Activated gamma-delta T cell (primary cell): ENCODE data around the gene HPGDS.
"Not testable (repeated sequence)": the region's sequence is repeated elsewhere in the genome, so short reads cannot be mapped to it uniquely, and the experiment has no call there.

ENCODE experiments used
- DNase-seq: peaks from one replicate; lab custom pipeline; 2025; lab: John Stamatoyannopoulos, UW

The HPGDS gene

DNA sequence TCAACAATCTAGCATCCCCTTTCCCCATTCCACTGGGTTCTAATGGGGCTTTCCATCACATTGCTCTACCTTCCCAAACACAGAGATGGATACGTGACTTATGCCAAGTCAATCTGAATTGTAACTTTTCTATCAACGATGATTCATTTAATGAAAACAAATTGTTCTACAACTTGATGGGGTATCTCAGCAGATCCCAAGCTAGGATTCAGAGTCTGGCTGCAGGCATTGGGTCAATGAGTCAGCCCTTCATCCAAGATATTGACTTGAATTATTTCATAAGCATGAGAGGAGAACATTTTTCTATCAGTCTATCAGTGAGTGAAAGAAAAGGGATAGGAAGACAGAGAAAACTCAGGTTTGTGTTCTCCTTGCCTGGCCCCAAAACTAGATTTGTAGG lies 15.0 kb upstream of the HPGDS start:
- DNase-seq, result no peak

DNA sequence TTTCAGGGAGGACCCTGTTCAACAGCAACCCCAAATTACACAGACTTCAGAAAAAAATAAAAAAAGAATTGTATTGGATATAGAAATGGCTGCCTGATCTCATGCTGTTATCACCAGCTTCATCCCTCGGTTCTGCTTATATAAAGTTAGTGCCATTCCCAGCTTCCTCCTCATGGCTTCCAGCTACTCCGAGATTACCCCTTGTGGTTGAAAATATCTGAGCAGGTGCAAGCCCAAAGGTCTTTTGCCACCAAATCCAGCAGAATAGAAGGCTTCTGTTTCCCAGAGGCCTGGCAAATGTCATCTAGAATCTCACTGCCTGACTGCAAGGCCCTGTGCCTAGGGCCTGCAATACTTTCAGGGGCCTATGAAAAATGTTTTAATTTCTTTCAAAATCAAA lies 13.8 kb upstream of the HPGDS start:
- DNase-seq, result no peak

DNA sequence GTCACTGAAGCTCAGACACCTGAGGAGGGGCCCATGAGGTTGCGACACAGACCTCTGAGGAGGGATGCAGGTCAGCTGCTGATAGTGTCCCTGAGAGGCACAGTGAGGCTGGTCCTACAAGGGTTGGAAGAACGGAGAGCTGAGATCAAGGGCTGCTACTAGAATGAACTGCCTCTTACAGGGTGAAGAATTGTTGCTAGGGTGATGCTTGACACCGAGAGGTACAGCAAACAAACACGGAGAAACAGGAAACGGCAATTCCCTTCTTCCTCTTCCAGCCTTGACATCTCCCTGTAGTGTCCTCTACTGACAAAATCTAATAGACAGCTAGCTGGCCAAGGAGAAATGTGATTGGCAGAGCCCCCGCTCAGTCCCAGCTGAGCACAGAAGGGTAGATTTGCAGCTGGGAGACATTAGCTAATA lies 11.8 kb upstream of the HPGDS start:
- DNase-seq, result no peak

DNA sequence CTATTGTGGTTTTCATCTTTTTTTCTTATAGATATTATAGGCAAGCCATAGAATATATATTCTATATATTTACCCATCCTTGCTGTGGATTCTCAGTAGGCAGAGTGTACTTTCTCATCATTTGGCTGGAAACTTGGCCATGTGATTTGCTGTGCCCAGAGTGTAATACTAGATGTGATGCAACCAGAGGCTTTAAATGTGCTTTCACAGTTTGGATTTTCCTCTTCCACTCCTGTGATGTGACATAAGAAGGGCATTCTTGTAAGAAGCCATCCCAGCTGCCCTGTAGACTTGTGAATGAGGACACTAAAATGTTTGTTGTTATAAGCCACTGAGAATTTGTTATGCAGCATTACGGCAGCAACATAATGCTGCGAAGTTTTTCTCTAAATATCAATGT lies 10.4 kb upstream of the HPGDS start:
- no peak for DNase-seq

DNA sequence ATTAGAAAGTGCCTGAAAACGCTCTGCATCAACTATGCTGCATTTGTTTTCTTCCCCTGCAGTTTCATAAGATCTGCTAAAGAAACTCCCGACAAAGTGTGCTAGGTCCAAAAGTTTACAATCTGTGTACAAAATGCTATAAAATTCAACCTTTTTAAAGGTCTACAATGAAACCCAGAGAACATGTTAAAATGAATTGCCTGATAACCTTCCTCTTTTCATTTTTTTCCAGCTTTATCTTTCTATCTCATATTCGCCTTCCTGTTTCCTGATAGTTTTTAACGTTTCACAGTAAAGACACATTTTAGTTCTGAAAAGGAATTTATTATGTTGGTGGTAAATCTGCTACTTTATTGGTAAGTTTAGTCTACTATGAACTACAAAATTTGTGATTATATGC lies 9.5 kb upstream of the HPGDS start:
- DNase-seq, result no peak

DNA sequence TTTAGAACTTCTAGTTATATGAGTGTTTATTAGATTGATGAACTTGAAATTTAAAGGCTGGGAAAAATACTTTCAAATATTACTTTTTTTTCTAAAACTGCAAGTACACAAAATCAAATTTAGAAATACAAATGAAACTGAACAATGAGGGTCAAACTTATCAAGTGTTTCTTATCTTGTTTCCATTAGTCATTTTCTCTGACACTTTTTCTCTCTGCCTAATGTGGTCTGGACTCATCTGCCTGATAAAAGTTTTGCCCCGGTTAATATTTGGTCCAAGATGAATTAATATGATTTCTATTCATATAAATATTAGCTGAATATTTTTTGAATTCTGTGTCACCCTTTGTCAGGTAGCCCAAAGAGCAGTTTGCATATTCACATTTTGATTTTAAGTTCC lies 8.7 kb upstream of the HPGDS start:
- no peak for DNase-seq

DNA sequence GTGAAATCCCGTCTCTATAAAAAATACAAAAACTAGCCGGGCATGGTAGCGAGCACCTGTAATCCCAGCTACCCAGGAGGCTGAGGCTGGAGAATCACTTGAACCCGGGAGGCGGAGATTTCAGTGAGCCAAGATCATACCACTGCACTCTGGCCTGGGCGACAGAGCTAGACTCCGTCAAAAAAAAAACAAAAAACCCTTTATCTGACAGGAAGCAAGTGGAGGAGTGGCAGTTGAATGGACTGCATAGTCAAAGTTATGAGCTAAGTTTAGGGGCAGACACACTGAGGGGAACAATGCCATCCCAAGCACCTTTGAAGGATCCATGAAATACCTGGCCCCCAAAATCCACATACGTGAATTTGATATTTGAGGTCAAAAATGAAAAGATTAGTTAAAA lies 7.5 kb upstream of the HPGDS start:
- DNase-seq, result no peak

DNA sequence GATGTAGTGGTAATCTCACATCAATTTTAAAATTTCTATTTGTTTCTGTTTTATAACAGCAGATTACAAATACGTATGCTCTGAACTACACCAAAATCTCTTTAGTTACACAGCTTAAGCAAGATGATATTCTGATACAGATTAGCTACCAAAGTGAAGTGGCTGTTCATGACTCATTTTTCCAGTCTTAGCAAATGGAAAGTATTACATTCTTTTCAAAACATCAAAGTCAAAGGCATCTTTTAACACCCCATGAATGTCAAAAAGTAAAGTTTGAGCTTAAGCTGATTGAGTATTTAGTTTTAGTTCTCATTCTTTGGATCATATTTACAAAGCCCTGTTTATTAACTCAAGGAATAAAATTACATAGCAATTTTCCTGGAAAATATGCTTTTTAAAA lies 6.6 kb upstream of the HPGDS start:
- no peak for DNase-seq

DNA sequence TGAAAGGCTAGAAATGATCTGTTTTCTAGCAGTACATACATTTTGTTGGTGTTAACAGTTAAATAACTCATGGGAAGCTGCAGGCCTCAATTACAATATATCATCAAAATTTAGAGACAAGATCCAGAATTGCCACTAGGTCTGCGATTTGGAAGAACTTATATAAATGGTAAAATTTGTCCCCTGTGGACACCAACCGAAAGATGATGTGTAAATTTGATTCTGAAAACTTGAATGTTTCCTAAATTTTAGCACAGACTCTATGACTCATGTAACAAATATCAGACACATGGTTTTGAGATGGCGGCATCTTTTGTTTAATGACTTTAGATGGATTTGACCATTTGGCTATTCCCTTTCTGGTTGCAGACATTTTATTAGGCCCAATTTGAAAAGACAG lies 6.0 kb upstream of the HPGDS start:
- no peak for DNase-seq

DNA sequence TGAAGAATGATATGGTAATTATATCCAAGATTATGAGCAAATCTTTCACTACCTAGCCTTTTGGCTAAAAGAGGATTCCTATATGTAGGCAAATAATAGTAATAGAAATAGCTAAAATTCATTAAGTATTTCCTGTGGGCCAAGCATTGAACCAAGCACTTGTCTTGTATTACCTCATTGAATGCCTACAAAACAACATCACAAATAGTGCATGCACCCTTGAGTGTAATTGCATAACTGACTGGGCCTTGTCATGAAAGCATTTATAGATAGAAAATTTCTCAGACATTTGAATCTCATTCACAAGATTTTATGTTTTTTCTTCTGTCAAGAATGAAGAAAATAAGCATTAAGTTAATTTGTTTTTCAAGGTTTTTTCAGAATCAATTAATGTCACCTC lies 3.9 kb upstream of the HPGDS start:
- no peak for DNase-seq

DNA sequence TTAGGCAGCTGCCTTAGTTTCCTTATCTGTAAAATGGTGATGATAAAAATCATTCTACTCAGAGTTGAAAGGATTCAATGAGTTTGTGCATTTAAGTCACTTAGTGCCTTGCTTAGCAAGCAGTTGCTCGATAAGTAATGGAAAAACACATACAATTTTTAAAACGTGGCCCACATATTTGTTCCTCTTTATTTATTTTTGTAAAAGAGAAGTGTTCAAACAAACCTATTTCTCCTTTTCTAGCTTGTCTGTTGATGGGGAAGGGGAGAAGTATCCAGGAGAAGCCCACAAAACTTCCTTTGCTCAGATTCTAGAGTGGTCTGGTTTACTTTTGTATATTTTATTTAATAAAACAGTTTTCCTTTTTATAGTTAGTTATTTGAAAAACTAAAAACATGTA lies 3.3 kb upstream of the HPGDS start:
- DNase-seq, result no peak

DNA sequence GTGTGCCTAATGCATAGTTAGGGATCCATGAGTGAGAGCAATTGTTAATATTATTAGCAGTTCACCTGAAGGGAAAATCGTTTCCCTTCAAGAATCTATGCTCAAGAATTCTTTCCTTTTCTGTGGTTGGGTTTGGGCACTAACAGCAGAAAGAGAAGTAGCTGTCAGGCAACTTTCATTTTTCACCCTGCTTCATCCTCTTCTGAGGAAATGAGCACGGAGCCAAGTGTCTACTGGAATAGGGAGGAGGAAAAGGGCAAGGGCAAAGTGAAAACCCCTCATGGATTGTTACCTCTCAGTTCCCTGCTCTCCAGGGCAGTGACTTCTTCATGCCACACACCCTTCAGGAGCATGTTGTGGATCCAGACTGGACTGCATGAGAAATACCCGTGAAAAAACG lies 2.6 kb upstream of the HPGDS start:
- no peak for DNase-seq

DNA sequence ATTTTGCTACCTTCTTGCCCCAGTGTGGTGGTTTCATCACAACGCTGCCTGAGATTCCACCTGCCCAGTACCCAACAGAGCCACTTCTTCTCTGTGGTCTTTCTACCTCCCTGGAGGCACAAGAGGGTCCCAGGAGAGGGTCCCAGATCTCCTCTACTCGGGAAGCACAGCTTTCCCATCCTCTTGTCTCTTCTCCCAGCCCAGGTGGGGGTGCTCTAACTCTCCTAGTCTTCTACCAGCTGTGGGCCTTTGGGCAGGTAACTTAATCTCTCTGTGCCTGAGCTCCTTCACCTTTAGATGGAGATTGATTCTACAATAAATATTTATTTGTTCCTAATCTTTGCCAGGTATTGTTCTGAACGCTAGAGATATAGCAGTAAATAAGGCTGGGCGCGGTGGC lies 1.8 kb upstream of the HPGDS start:
- no peak for DNase-seq

DNA sequence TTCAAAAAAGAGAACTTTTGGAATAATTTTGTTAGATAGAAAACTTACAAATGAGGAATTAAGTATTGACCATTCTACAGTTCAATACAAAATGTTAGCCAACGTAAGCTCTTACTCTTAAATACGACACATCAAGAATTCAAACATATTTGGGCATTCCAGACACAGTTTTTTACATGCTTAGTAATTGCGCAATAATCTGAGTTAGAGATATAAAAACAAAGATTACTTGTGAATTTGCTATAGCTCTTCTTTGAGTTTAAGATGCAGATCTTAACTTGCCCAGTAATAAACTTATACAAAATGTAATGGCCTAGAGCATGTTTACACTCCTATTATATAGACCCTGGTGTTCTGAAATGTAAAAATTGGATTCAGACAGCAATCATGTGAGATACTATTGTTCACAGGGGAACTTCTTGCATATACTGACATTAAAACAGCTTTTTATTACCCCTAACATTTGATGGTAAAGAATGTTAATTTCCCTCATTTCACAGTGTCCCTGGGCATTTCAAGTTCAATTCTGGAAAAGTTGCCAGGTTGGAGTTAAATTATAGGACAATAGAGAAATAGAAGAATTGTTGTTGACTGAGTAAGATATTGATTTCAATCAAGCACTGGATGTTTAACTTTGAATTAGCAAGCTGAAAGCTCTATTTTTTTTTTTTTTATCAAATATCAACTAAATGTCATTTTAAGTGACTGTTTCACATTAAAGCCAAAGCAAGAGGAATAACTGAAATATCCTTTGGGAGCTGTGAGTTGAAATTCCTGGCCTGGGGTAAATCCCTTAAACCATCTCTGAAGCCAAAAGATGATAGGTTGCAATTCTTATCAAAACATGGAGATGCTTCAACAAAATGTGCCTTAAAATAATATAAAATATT lies 910 bp downstream of the HPGDS start:
- DNase-seq, result no peak

DNA sequence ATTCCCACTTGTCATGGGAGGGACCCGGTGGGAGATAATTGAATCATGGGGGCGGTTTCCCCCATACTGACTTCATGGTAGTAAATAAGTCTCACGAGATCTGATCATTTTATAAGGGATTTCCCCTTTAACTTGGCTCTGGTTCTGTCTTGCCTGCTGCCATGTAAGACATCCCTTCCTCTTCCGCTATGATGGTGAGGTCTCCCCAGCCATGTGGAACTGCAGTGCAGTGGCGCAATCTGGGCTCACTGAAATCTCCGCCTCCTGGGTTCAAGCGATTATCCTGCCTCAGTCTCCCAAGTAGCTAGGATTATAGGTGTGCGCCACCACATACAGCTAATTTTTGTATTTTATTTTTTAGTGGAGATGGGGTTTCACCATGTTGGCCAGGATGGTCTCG lies 2.9 kb downstream of the HPGDS start:
- DNase-seq, result no peak

DNA sequence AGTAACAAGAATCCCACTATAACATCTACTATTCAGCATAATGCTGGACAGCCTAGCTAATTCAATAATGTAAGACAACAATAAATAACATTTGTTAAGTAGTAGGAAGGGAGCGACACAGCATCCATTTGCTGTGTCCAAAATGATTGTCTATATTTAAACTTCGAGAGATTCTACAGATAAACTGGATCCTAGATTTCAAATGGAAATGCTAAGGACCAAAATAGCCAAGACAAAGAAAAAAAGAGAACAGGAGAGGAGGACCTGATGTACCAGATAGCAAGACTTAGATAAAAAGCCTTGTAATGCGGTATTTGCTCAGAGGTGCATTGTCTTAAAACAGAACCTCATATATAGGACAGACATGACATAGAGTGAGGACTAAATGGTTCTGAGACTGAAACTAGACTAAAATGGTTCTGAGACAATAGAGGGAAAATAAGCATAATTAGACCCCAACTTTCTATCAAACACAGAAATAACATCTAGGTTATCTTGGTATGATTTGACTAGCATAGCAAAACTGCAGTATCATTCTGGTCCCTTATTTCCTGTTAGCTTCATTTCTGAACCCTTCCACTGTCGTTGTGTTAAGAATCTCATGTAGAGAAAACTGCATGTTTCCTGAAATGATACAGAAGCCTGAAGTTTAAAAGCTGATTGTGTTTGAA lies 3.8 kb downstream of the HPGDS start:
- no peak for DNase-seq

DNA sequence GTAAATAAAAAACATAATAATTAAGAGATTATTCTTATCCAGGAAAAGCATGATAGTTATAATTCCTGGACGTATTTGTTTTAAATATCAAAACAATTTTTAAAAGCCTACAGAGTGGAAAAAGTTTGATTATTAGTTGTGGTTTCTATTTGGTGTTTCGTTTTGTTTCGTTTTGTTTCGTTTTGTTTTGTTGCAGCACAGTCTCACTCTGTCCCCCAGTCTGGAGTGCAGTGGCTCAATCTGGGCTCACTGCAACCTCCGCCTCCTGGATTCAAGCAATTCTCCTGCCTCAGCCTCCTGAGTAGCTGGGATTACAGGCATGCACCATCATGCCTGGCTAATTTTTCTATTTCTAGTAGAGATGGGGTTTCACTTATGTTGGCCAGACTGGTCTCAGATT lies 5.8 kb downstream of the HPGDS start:
- not testable (repeated sequence) for DNase-seq

DNA sequence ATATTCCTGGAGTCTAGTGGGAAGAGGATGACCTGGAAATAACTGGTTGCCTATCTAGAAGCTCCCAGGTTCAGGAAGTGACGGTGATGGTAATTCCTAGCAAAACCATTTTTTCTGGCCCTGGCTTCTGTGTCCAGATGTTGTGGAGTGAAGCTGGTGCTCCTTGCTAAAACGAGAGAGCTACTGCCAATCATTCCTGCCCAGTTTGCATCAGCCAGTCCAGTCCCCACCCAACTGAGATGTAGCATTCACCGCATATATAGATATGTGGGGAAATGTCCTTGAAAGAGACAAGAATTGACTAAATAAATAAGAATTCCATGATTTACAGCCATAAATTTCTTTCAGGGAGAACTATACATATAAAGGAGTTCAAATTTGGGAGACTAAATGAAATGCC lies 6.3 kb downstream of the HPGDS start:
- DNase-seq, result no peak

DNA sequence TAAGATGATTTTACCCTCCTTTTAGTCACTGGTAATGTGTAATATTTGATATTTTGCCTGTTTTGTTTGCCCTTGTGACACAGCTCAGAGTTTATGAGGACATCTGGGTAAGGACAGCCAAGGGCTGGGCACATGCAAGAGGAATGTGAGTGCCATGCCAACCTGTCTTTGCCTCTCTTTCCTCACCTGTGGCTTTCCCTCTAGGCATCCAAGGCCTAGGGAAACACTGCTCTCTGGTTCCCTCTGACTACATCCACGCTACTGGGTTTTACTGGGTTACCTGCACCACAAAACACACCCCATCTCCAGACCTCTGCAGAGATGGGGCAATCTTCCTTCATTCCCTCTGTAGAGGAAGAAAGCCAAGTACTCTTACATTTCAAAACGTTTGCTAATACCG lies 7.7 kb downstream of the HPGDS start:
- DNase-seq, result no peak

DNA sequence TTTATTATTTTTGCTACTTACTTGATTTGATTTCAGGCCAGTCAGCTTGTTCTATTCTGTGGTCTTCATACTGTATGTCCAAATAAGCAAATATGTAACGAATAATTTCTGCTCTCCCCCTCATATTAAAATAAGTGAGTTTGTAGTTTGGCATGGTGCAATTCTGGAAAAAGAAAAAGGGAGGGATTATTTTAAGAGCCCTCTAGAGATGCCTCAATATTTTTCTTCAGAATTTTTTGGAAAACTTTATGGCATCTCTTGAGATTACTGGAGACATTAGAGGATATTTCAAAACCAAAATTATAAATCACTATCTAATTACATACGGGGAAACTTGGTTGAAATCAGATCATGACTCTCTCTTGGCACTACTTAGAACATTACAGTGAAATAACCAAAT lies 8.2 kb downstream of the HPGDS start:
- DNase-seq, result no peak

DNA sequence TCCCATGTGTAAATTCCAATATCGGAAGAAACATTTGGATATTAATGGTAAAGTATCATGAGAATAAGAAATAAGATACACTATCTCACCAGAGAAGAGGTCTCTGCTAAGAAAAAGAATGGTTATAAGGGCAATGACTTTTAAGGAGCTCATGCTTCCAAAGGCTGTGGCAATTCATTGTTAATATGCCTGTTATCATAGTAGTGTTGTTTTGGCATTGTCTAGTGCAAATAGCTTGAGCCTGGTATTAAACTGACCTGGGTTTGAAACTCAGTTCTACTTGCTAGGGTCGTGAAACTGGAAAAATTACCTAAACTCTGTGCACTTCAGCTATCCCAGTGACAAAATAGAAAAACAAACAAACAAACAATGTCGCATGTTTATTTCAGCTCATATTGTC lies 8.8 kb downstream of the HPGDS start:
- no peak for DNase-seq

DNA sequence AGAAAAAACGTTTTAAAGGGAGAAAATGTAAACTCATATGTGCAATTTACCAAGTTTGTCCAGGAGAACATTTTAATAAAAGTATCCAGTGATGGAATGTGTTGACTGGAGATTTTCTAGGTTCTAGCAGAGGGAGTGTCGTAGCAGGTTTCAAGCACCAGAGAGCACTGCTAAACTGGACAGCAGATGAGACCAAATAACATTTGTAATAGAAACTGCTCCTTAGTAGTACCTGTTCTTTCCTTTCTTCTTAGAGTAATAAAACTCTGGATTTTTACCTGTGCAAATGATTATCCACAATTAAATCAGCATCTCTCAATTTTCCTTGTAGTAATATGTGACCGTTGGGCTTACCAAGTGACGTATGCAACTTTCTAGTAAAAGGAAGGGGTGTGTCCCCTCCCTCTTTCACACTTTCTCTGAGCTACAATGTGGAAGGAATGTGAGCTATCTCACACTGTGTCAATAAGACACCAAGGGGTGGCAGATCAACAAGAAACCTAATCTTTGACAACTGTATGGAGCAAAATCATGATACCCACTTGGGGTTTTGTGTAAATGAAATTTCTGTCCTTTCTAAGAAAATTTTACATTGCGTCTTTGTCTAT lies 9.5 kb downstream of the HPGDS start:
- no peak for DNase-seq

DNA sequence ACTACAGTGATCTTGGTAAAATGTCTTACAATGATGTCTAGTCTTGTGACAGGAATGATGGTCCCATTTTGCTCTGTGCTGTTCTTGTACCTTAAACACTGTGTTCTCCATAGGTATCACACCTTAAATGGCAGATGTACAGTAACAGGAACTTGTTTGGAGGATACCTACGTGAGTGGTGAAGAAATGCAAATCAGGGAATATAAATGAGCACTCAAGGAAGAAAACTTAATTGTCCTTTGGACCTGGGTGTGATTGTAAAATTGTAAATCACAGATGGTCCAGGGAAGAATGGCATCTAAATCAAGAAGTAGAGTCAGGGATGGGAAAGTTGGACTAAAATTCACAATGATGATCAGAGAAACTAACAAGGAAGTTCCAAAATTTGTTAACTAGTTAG lies 12.7 kb downstream of the HPGDS start:
- no peak for DNase-seq
